ENCODE measurements around the gene AKT3.

- TF ChIP-seq CTCF (IDR thresholded peaks at IDR 0.05) (no peak), POLR2A (IDR thresholded peaks at IDR 0.05) (no peak)
Measured at GRCh38 chr1:243526180-243526579, 323.9 kb downstream of the AKT3 start.
